HuH-7.5 (cell line): ENCODE data around the gene RPTOR.
"Not testable (repeated sequence)": the region's sequence is repeated elsewhere in the genome, so short reads cannot be mapped to it uniquely, and the experiment has no call there.

Experiments used
- DNase-seq: peaks from one replicate; pipeline ENCODE4 v3.0.0; 2011; ENCODE audit warnings: low spot score

The RPTOR gene

GRCh38 chr17:80720610-80721577 is 176.3 kb downstream of the RPTOR start:
- DNase-seq = no peak

GRCh38 chr17:80722661-80723060 is 178.0 kb downstream of the RPTOR start:
- no peak for DNase-seq

- no peak for DNase-seq
Measured at GRCh38 chr17:80724775-80725266, 180.2 kb downstream of the RPTOR start.

GRCh38 chr17:80725517-80725916 is 180.9 kb downstream of the RPTOR start:
- no peak for DNase-seq

GRCh38 chr17:80726558-80727408 is 182.1 kb downstream of the RPTOR start:
- DNase-seq = no peak

- DNase-seq = no peak
Measured at GRCh38 chr17:80727409-80727755, 182.7 kb downstream of the RPTOR start.

- no peak for DNase-seq
Measured at GRCh38 chr17:80729016-80729415, 184.4 kb downstream of the RPTOR start.

- no peak for DNase-seq
Measured at GRCh38 chr17:80729761-80730160, 185.1 kb downstream of the RPTOR start.

GRCh38 chr17:80730739-80731138 is 186.1 kb downstream of the RPTOR start:
- DNase-seq = no peak

- no peak for DNase-seq
Measured at GRCh38 chr17:80731323-80731722, 186.7 kb downstream of the RPTOR start.

GRCh38 chr17:80732268-80732667 is 187.6 kb downstream of the RPTOR start:
- no peak for DNase-seq

GRCh38 chr17:80737106-80738019 is 192.7 kb downstream of the RPTOR start:
- no peak for DNase-seq

- DNase-seq = no peak
Measured at GRCh38 chr17:80738020-80738808, 193.6 kb downstream of the RPTOR start.

GRCh38 chr17:80738987-80739730 is 194.5 kb downstream of the RPTOR start:
- no peak for DNase-seq

GRCh38 chr17:80740141-80740540 is 195.5 kb downstream of the RPTOR start:
- no peak for DNase-seq

- DNase-seq = no peak
Measured at GRCh38 chr17:80742091-80742490, 197.5 kb downstream of the RPTOR start.

GRCh38 chr17:80742581-80743180 is 198.0 kb downstream of the RPTOR start:
- DNase-seq = no peak

- DNase-seq = no peak
Measured at GRCh38 chr17:80743181-80743771, 198.6 kb downstream of the RPTOR start.

GRCh38 chr17:80743973-80744372 is 199.3 kb downstream of the RPTOR start:
- DNase-seq = not testable (repeated sequence)
